Measurements from ENCODE around the gene MAEL. TPM values are rescaled to one million over a fixed set of nuclear protein-coding genes. Genes with fewer than 3 reads are reported as not detected.

MAEL gene
- polyA plus RNA-seq, 1 of the 3 experiments (the other 2 are of a cell fraction) = not detected

DNA sequence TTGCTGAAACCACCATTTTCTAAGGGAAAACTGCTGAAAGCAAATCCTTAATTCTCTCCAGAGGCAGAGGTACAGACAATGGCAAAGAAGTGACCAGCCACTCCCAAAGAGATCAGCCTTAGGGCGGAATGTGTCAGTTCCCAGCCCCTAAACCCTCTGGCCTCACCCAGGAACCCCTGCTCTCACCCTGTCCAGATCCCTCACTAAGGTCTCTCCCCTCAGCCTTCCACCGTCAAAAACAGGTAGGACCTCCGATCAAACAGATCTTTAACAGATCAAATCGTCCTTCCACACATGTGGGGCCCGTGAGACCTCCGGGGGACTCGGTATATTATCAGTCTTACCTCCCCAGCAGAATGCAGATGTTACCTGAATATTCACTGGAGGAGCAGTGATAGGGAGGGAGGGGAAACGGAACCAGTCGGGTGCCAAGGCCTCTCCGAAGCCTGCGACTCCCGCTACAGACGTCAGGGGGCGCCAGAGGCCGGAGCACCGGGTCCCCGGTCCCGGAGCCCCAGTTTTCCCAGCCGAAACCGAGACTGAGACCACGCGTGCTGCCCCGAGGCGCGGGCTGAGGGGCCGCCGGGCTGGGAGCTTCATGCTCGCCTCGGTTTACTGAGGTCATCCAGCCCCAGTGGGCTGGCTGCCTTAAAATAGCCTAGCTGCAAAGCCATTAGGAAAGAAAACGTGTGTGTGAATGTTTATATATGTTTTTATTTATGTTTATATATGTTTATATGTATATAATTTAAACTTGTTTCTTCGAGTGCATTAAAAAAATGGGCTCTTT, 77.4 kb downstream of the MAEL start:
- peak overlapping the region; percentile 67 for H3K4me2 ChIP-seq
- H3K79me2 ChIP-seq (ENCODE audit: insufficient read depth) = no peaks in the 10 kb centered on the region
- no peaks in the 10 kb centered on the region for H3F3A ChIP-seq (replicated peaks; ENCODE audit: insufficient read depth)
- H3K4me3 ChIP-seq (ENCODE audit: low read depth in 2 of 2, low read length in 1 of 2) = peak overlapping the region; percentile 30 to 47; a peak in 3 of 4 replicates
- no peaks in the 10 kb centered on the region; the same call in 1 of the 2 replicates for H3K27me3 ChIP-seq (ENCODE audit: insufficient read depth)
- H3K9me2 ChIP-seq = no peaks in the 10 kb centered on the region
- 5% methylated on average over 31 of the region's 31 CpGs for WGBS (ENCODE audit: low lambda C conversion rate)
- TF ChIP-seq MXI1 (IDR thresholded peaks at IDR 0.05; ENCODE audit: low read depth, low read length) = peak; percentile 59; the same call in 1 of the 2 replicates
- TF ChIP-seq RAD21 (IDR thresholded peaks at IDR 0.05; ENCODE audit: low read length) = peak; percentile 96
- no peak for TF ChIP-seq EP300 (IDR thresholded peaks at IDR 0.05; ENCODE audit: borderline replicate concordance in 1 of 2, low read depth in 1 of 2, low read length in 1 of 2)
- TF ChIP-seq, protein P1, sequence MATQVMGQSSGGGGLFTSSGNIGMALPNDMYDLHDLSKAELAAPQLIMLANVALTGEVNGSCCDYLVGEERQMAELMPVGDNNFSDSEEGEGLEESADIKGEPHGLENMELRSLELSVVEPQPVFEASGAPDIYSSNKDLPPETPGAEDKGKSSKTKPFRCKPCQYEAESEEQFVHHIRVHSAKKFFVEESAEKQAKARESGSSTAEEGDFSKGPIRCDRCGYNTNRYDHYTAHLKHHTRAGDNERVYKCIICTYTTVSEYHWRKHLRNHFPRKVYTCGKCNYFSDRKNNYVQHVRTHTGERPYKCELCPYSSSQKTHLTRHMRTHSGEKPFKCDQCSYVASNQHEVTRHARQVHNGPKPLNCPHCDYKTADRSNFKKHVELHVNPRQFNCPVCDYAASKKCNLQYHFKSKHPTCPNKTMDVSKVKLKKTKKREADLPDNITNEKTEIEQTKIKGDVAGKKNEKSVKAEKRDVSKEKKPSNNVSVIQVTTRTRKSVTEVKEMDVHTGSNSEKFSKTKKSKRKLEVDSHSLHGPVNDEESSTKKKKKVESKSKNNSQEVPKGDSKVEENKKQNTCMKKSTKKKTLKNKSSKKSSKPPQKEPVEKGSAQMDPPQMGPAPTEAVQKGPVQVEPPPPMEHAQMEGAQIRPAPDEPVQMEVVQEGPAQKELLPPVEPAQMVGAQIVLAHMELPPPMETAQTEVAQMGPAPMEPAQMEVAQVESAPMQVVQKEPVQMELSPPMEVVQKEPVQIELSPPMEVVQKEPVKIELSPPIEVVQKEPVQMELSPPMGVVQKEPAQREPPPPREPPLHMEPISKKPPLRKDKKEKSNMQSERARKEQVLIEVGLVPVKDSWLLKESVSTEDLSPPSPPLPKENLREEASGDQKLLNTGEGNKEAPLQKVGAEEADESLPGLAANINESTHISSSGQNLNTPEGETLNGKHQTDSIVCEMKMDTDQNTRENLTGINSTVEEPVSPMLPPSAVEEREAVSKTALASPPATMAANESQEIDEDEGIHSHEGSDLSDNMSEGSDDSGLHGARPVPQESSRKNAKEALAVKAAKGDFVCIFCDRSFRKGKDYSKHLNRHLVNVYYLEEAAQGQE (IDR thresholded peaks at IDR 0.05; ENCODE audit: low read depth, low read length) = no peak
- TF ChIP-seq CHD2 (IDR thresholded peaks at IDR 0.05; ENCODE audit: low read length, partially characterized antibody) = no peak
- peak; percentile 88 for TF ChIP-seq SMC3 (IDR thresholded peaks at IDR 0.05; ENCODE audit: low read depth, low read length)
- TF ChIP-seq, protein P2, sequence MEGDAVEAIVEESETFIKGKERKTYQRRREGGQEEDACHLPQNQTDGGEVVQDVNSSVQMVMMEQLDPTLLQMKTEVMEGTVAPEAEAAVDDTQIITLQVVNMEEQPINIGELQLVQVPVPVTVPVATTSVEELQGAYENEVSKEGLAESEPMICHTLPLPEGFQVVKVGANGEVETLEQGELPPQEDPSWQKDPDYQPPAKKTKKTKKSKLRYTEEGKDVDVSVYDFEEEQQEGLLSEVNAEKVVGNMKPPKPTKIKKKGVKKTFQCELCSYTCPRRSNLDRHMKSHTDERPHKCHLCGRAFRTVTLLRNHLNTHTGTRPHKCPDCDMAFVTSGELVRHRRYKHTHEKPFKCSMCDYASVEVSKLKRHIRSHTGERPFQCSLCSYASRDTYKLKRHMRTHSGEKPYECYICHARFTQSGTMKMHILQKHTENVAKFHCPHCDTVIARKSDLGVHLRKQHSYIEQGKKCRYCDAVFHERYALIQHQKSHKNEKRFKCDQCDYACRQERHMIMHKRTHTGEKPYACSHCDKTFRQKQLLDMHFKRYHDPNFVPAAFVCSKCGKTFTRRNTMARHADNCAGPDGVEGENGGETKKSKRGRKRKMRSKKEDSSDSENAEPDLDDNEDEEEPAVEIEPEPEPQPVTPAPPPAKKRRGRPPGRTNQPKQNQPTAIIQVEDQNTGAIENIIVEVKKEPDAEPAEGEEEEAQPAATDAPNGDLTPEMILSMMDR (IDR thresholded peaks at IDR 0.05) = peak; percentile 94
- TF ChIP-seq, protein P3, sequence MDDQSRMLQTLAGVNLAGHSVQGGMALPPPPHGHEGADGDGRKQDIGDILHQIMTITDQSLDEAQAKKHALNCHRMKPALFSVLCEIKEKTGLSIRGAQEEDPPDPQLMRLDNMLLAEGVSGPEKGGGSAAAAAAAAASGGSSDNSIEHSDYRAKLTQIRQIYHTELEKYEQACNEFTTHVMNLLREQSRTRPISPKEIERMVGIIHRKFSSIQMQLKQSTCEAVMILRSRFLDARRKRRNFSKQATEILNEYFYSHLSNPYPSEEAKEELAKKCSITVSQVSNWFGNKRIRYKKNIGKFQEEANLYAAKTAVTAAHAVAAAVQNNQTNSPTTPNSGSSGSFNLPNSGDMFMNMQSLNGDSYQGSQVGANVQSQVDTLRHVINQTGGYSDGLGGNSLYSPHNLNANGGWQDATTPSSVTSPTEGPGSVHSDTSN (IDR thresholded peaks at IDR 0.05) = no peak
- TF ChIP-seq, protein P4, sequence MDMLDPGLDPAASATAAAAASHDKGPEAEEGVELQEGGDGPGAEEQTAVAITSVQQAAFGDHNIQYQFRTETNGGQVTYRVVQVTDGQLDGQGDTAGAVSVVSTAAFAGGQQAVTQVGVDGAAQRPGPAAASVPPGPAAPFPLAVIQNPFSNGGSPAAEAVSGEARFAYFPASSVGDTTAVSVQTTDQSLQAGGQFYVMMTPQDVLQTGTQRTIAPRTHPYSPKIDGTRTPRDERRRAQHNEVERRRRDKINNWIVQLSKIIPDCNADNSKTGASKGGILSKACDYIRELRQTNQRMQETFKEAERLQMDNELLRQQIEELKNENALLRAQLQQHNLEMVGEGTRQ (IDR thresholded peaks at IDR 0.05; ENCODE audit: borderline replicate concordance, low read depth, low read length) = no peak
- TF ChIP-seq GABPA (IDR thresholded peaks at IDR 0.05; ENCODE audit: low read depth) = no peak
- TF ChIP-seq, protein P5, sequence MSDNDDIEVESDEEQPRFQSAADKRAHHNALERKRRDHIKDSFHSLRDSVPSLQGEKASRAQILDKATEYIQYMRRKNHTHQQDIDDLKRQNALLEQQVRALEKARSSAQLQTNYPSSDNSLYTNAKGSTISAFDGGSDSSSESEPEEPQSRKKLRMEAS (IDR thresholded peaks at IDR 0.05; ENCODE audit: low read depth) = 0 out of 2 replicates have a peak, but pooled peaks have one; percentile 39
- TF ChIP-seq RFX5 (IDR thresholded peaks at IDR 0.05; ENCODE audit: low read length) = no peak
- no peak for TF ChIP-seq NRF1 (IDR thresholded peaks at IDR 0.05; ENCODE audit: low read depth, low read length)
- H3K27ac ChIP-seq (ENCODE audit: low read depth in 2 of 2, low read length in 1 of 2) = no peak overlapping the region
- peak overlapping the region; percentile 56; the same call in 1 of the 2 replicates for H2AFZ ChIP-seq (ENCODE audit: low read depth)
- ChIA-PET CTCF (interaction anchor here (0.6 to 19.2 kb wide), 41 partner anchors 8 to 624 kb away, joined by 3 to 769 read pairs (median 4); partner anchors contain the start of genes CREG1 and POU2F1), POLR2A (no interaction called here)
- H3K4me1 ChIP-seq (ENCODE audit: control insufficient read depth in 1 of 2, insufficient read depth in 2 of 2, low read depth in 1 of 2, low read length in 1 of 2) = no peaks in the 10 kb centered on the region; a peak in 2 of 4 replicates
- H3K36me3 ChIP-seq (replicated peaks in 1 of 2; ENCODE audit: control insufficient read depth in 1 of 2, insufficient read depth in 2 of 2, low read length in 1 of 2) = no peaks in the 10 kb centered on the region
- peak; percentile 91 for DNase-seq
- no peaks in the 10 kb centered on the region for H4K20me1 ChIP-seq (ENCODE audit: insufficient read depth)
- H3K9me3 ChIP-seq = no peaks in the 10 kb centered on the region
- H3K9ac ChIP-seq = no peak overlapping the region

All from SK-N-SH (cell line).